HCT116 (cell line): ENCODE data around the gene ENDOG.

Experiments
- CEBPB ChIP-seq: IDR thresholded peaks from 2 replicates; pipeline ENCODE4 v1.6.1; 2012; ENCODE audit warnings: low read depth
- EGR1 ChIP-seq: IDR thresholded peaks from 2 replicates; pipeline ENCODE4 v1.6.1; 2012; ENCODE audit warnings: low read depth
- EZH2 ChIP-seq: fragments of 200-600 bp; sonication (generic); IDR thresholded peaks from 2 replicates; pipeline ENCODE4 v1.6.1; 2017; ENCODE audit warnings: antibody characterized with exemption, mixed run types
- EZH2phosphoT487 ChIP-seq: fragments of 200-600 bp; IDR thresholded peaks from 2 replicates; pipeline ENCODE4 v1.6.1; 2018; ENCODE audit warnings: antibody characterized with exemption, borderline replicate concordance
- POLR2A ChIP-seq: IDR thresholded peaks from 2 replicates; pipeline ENCODE4 v1.7.0; 2011; ENCODE audit warnings: borderline replicate concordance; ENCODE audit not compliant: insufficient read depth, insufficient read length; ENCODE audit errors: extremely low read depth
- POLR2AphosphoS5 ChIP-seq: IDR thresholded peaks from 2 replicates; pipeline ENCODE4 v1.6.1; 2011; ENCODE audit warnings: mild to moderate bottlenecking, low read depth, low read length, moderate library complexity
- RAD21 ChIP-seq: IDR thresholded peaks from 2 replicates; pipeline ENCODE4 v1.6.1; 2012; ENCODE audit warnings: low read depth, mild to moderate bottlenecking
- YY1 ChIP-seq: IDR thresholded peaks from 2 replicates; pipeline ENCODE4 v1.6.1; 2011; ENCODE audit warnings: low read length, low read depth, moderate library complexity, mild to moderate bottlenecking; ENCODE audit not compliant: insufficient replicate concordance; ENCODE audit errors: extremely low read depth
- ZFX ChIP-seq: fragments of 450-650 bp; IDR thresholded peaks from 2 replicates; pipeline ENCODE4 v1.6.1; 2017
- ZNF274 ChIP-seq: fragments of 200-500 bp; sonication (Bioruptor generic); IDR thresholded peaks from 2 replicates; pipeline ENCODE4 v1.6.1; 2014; ENCODE audit warnings: mild to moderate bottlenecking, low read depth, low read length, inconsistent platforms
- TF ChIP-seq, protein P1 (sequence below), 3 experiments: fragments of 200-600 bp in 1 of 3; sonication (generic) in 1 of 3; IDR thresholded peaks in 2 of 3; conservative IDR thresholded peaks in 1 of 3; 2 replicates each; pipeline ENCODE4 v1.5.1; 2012 to 2017; ENCODE audit warnings: low read depth in 2 of 3, low read length in 2 of 3, antibody characterized with exemption in 1 of 3, borderline replicate concordance in 1 of 3, control low read depth in 1 of 3, mild to moderate bottlenecking in 1 of 3, mixed read lengths in 1 of 3, mixed run types in 1 of 3, moderate library complexity in 1 of 3; ENCODE audit not compliant: insufficient read depth in 1 of 3
- TF ChIP-seq, protein P2 (sequence below): IDR thresholded peaks from 2 replicates; pipeline ENCODE4 v1.6.1; 2012
- TF ChIP-seq, protein P3 (sequence below): IDR thresholded peaks from 2 replicates; pipeline ENCODE4 v1.6.1; 2012; ENCODE audit warnings: low read depth

DNA sequence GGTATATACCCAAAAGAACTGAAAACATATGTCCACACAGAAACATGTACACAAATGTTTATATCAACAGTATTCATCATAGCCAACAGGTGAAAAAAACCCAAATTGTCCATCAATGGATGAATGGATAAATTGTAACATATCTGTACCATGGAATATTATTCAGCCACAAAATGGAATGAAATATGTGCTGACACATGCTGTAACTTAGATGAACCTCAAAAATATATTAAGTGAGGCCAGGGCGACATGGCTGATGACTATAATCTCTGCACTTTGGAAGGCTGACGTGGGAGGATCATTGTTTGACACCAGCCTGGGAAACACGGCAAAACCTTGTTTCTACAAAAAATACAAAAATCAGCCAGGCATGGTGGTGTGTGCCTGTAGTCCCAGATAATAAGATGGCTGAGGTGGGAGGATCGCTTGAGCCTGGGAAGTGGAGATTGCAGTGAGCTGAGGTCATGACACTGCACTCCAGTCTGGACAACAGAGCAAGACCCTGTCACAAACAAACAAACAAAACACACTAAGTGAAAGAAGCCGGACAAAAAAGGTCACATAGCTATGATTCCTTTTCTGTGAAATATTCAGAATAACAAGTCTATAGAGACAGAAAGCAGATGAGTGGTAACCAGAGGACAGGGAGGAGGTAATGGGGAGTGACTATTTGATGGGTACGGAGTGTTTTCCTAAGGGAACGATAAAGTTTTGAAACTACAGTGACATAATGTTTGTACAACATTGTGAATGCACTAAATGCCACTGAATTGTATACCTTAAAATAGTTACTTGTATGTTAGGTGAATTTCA is 52.0 kb downstream of the ENDOG start:
- TF ChIP-seq, protein P1, sequence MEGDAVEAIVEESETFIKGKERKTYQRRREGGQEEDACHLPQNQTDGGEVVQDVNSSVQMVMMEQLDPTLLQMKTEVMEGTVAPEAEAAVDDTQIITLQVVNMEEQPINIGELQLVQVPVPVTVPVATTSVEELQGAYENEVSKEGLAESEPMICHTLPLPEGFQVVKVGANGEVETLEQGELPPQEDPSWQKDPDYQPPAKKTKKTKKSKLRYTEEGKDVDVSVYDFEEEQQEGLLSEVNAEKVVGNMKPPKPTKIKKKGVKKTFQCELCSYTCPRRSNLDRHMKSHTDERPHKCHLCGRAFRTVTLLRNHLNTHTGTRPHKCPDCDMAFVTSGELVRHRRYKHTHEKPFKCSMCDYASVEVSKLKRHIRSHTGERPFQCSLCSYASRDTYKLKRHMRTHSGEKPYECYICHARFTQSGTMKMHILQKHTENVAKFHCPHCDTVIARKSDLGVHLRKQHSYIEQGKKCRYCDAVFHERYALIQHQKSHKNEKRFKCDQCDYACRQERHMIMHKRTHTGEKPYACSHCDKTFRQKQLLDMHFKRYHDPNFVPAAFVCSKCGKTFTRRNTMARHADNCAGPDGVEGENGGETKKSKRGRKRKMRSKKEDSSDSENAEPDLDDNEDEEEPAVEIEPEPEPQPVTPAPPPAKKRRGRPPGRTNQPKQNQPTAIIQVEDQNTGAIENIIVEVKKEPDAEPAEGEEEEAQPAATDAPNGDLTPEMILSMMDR (IDR thresholded peaks at IDR 0.05 in 2 of 3, conservative IDR thresholded peaks at IDR 0.05 in 1 of 3; ENCODE audit: borderline replicate concordance in 1 of 3, insufficient read depth in 1 of 3, low read depth in 2 of 3, low read length in 2 of 3): no peak
- no peak for TF ChIP-seq EZH2phosphoT487
- TF ChIP-seq RAD21: no peak
- TF ChIP-seq, protein P2, sequence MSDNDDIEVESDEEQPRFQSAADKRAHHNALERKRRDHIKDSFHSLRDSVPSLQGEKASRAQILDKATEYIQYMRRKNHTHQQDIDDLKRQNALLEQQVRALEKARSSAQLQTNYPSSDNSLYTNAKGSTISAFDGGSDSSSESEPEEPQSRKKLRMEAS: no peak
- TF ChIP-seq EZH2: no peak
- TF ChIP-seq, protein P3, sequence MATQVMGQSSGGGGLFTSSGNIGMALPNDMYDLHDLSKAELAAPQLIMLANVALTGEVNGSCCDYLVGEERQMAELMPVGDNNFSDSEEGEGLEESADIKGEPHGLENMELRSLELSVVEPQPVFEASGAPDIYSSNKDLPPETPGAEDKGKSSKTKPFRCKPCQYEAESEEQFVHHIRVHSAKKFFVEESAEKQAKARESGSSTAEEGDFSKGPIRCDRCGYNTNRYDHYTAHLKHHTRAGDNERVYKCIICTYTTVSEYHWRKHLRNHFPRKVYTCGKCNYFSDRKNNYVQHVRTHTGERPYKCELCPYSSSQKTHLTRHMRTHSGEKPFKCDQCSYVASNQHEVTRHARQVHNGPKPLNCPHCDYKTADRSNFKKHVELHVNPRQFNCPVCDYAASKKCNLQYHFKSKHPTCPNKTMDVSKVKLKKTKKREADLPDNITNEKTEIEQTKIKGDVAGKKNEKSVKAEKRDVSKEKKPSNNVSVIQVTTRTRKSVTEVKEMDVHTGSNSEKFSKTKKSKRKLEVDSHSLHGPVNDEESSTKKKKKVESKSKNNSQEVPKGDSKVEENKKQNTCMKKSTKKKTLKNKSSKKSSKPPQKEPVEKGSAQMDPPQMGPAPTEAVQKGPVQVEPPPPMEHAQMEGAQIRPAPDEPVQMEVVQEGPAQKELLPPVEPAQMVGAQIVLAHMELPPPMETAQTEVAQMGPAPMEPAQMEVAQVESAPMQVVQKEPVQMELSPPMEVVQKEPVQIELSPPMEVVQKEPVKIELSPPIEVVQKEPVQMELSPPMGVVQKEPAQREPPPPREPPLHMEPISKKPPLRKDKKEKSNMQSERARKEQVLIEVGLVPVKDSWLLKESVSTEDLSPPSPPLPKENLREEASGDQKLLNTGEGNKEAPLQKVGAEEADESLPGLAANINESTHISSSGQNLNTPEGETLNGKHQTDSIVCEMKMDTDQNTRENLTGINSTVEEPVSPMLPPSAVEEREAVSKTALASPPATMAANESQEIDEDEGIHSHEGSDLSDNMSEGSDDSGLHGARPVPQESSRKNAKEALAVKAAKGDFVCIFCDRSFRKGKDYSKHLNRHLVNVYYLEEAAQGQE: no peak
- TF ChIP-seq ZFX: no peak
- no peak for TF ChIP-seq YY1
- TF ChIP-seq POLR2A: no peak
- no peak for TF ChIP-seq CEBPB
- no peak for TF ChIP-seq POLR2AphosphoS5
- no peak for TF ChIP-seq EGR1
- TF ChIP-seq ZNF274: no peak
